ENCODE data around the gene TPM2. TPM values are rescaled to one million over a fixed set of nuclear protein-coding genes. Genes with fewer than 3 reads are reported as not detected.
"Not testable (repeated sequence)": the region's sequence is repeated elsewhere in the genome, so short reads cannot be mapped to it uniquely, and the experiment has no call there.

Gene TPM2
- polyA plus RNA-seq, 1 experiment = 1,535 TPM

- POLR2A ChIA-PET = no interaction called here
- TF ChIP-seq CTCF (IDR thresholded peaks at IDR 0.05; ENCODE audit: low read depth, low read length) = no peak
- CTCF ChIA-PET = no interaction called here
- H3K27me3 ChIP-seq (ENCODE audit: control insufficient read depth, insufficient read depth, low read length) = no peaks in the 10 kb centered on the region
- no peak overlapping the region for H3K27ac ChIP-seq (ENCODE audit: low read depth, low read length)
- no peaks in the 10 kb centered on the region for H3K9me3 ChIP-seq (ENCODE audit: control insufficient read depth, insufficient read depth, low read length)
- no peak overlapping the region for H3K4me3 ChIP-seq (ENCODE audit: low read depth, low read length)
- no peak for DNase-seq (ENCODE audit: low read depth, low spot score)
Observed at GRCh38 chr9:35643046-35643445, 46.7 kb downstream of the TPM2 start.

GRCh38 chr9:35641478-35641877 lies 48.2 kb downstream of the TPM2 start:
- H3K9me3 ChIP-seq (ENCODE audit: control insufficient read depth, insufficient read depth, low read length); H3K27ac ChIP-seq (ENCODE audit: low read depth, low read length); DNase-seq (ENCODE audit: low read depth, low spot score); CTCF ChIA-PET; H3K4me3 ChIP-seq (ENCODE audit: low read depth, low read length); POLR2A ChIA-PET; H3K27me3 ChIP-seq (ENCODE audit: control insufficient read depth, insufficient read depth, low read length): not testable (repeated sequence)

- H3K9me3 ChIP-seq (ENCODE audit: control insufficient read depth, insufficient read depth, low read length); H3K27me3 ChIP-seq (ENCODE audit: control insufficient read depth, insufficient read depth, low read length); CTCF ChIA-PET; H3K4me3 ChIP-seq (ENCODE audit: low read depth, low read length); POLR2A ChIA-PET; H3K27ac ChIP-seq (ENCODE audit: low read depth, low read length); DNase-seq (ENCODE audit: low read depth, low spot score): not testable (repeated sequence)
Observed at GRCh38 chr9:35640431-35640830, 49.3 kb downstream of the TPM2 start.

- POLR2A ChIA-PET = interaction anchor here (0.7 kb wide), 1 partner anchor 806 kb away, joined by 3 read pairs; no protein-coding TSS in a partner anchor
- CTCF ChIA-PET = interaction anchor here (1.0 to 1.1 kb wide), 2 partner anchors 18 to 36 kb away, joined by 3 read pairs; partner anchors contain the start of genes CCDC107 and RMRP
Observed at GRCh38 chr9:35639631-35640030, 50.1 kb downstream of the TPM2 start.

GRCh38 chr9:35639225-35639624 lies 50.5 kb downstream of the TPM2 start:
- ChIA-PET CTCF (interaction anchor here (1.0 to 1.1 kb wide), 2 partner anchors 19 to 36 kb away, joined by 3 read pairs; partner anchors contain the start of genes CCDC107 and RMRP), POLR2A (interaction anchor here (0.7 kb wide), 1 partner anchor 806 kb away, joined by 3 read pairs; no protein-coding TSS in a partner anchor)
- DNase-seq (ENCODE audit: low read depth, low spot score); H3K4me3 ChIP-seq (ENCODE audit: low read depth, low read length); H3K27ac ChIP-seq (ENCODE audit: low read depth, low read length); H3K27me3 ChIP-seq (ENCODE audit: control insufficient read depth, insufficient read depth, low read length); H3K9me3 ChIP-seq (ENCODE audit: control insufficient read depth, insufficient read depth, low read length): not testable (repeated sequence)

More at GRCh38 chr9:35639631-35640030, 50.1 kb downstream of the TPM2 start:
- Histone ChIP-seq H3K4me3 (ENCODE audit: low read depth, low read length) (no peak overlapping the region), H3K27ac (ENCODE audit: low read depth, low read length) (no peak overlapping the region), H3K9me3 (ENCODE audit: control insufficient read depth, insufficient read depth, low read length) (no peaks in the 10 kb centered on the region), H3K27me3 (ENCODE audit: control insufficient read depth, insufficient read depth, low read length) (no peaks in the 10 kb centered on the region)
- DNase-seq (ENCODE audit: low read depth, low spot score) = no peak
- no peak for TF ChIP-seq CTCF (IDR thresholded peaks at IDR 0.05; ENCODE audit: low read depth, low read length)

GRCh38 chr9:35638751-35639150 lies 51.0 kb downstream of the TPM2 start:
- DNase-seq (ENCODE audit: low read depth, low spot score); H3K9me3 ChIP-seq (ENCODE audit: control insufficient read depth, insufficient read depth, low read length); H3K27ac ChIP-seq (ENCODE audit: low read depth, low read length); H3K27me3 ChIP-seq (ENCODE audit: control insufficient read depth, insufficient read depth, low read length); H3K4me3 ChIP-seq (ENCODE audit: low read depth, low read length): not testable (repeated sequence)
- ChIA-PET POLR2A (interaction anchor here (0.7 kb wide), 1 partner anchor 807 kb away, joined by 3 read pairs; no protein-coding TSS in a partner anchor), CTCF (interaction anchor here (1.0 kb wide), 1 partner anchor 35 kb away, joined by 3 read pairs; no protein-coding TSS in a partner anchor)

GRCh38 chr9:35637427-35637955 lies 52.2 kb downstream of the TPM2 start:
- H3K27me3 ChIP-seq (ENCODE audit: control insufficient read depth, insufficient read depth, low read length); H3K9me3 ChIP-seq (ENCODE audit: control insufficient read depth, insufficient read depth, low read length); DNase-seq (ENCODE audit: low read depth, low spot score); H3K4me3 ChIP-seq (ENCODE audit: low read depth, low read length); CTCF ChIA-PET; POLR2A ChIA-PET; H3K27ac ChIP-seq (ENCODE audit: low read depth, low read length): not testable (repeated sequence)

- H3K27me3 ChIP-seq (ENCODE audit: control insufficient read depth, insufficient read depth, low read length); H3K4me3 ChIP-seq (ENCODE audit: low read depth, low read length); DNase-seq (ENCODE audit: low read depth, low spot score); POLR2A ChIA-PET; H3K9me3 ChIP-seq (ENCODE audit: control insufficient read depth, insufficient read depth, low read length); H3K27ac ChIP-seq (ENCODE audit: low read depth, low read length); CTCF ChIA-PET: not testable (repeated sequence)
Observed at GRCh38 chr9:35636877-35637246, 52.9 kb downstream of the TPM2 start.
